ENCODE measurements around the gene CD68.

The CD68 gene

GRCh38 chr17:7559320-7560171 is 19.9 kb upstream of the CD68 start:
- DNase-seq (ENCODE audit: low read depth) = no peak

GRCh38 chr17:7560172-7561027 is 19.0 kb upstream of the CD68 start:
- DNase-seq (ENCODE audit: low read depth) = no peak

GRCh38 chr17:7561028-7561575 is 18.3 kb upstream of the CD68 start:
- DNase-seq (ENCODE audit: low read depth) = no peak

- no peak for DNase-seq (ENCODE audit: low read depth)
These were observed 17.7 kb upstream of the CD68 start, which contains the start of gene SENP3 for GRCh38 chr17:7561589-7562207. Gene SENP3, plus strand, starts transcription at chr17:7561919. Its CDS starts 1,158 bp downstream, at chr17:7563077.

- DNase-seq (ENCODE audit: low read depth) = no peak
These were observed 17.2 kb upstream of the CD68 start for GRCh38 chr17:7562208-7562605.

- no peak for DNase-seq (ENCODE audit: low read depth)
These were observed 16.1 kb upstream of the CD68 start for GRCh38 chr17:7563115-7563869.

GRCh38 chr17:7569571-7569970 is 9.9 kb upstream of the CD68 start:
- DNase-seq (ENCODE audit: low read depth) = no peak

- DNase-seq (ENCODE audit: low read depth) = no peak
These were observed 9.1 kb upstream of the CD68 start for GRCh38 chr17:7570351-7570750.

GRCh38 chr17:7572338-7572587 is 7.2 kb upstream of the CD68 start:
- no peak for DNase-seq (ENCODE audit: low read depth)

- peak; percentile 94 for DNase-seq (ENCODE audit: low read depth)
These were observed 6.7 kb upstream of the CD68 start for GRCh38 chr17:7572588-7573323.

GRCh38 chr17:7573324-7574080 is 5.9 kb upstream of the CD68 start:
- no peak for DNase-seq (ENCODE audit: low read depth)

- no peak for DNase-seq (ENCODE audit: low read depth)
These were observed 5.1 kb upstream of the CD68 start for GRCh38 chr17:7574176-7574953.

GRCh38 chr17:7575481-7575883 is 4.0 kb upstream of the CD68 start:
- DNase-seq (ENCODE audit: low read depth) = no peak

GRCh38 chr17:7575959-7576358 is 3.5 kb upstream of the CD68 start:
- no peak for DNase-seq (ENCODE audit: low read depth)

- no peak for DNase-seq (ENCODE audit: low read depth)
These were observed 3.0 kb upstream of the CD68 start for GRCh38 chr17:7576432-7576937.

- no peak for DNase-seq (ENCODE audit: low read depth)
These were observed 1.9 kb upstream of the CD68 start for GRCh38 chr17:7577327-7578199.

- no peak for DNase-seq (ENCODE audit: low read depth)
These were observed 581 bp downstream of the CD68 start for GRCh38 chr17:7579834-7580603.
